GM19043 (cell line): ENCODE data around the gene APAF1.
A peak's percentile ranks its signal among the peaks of the same experiment; 100 is the strongest.

Experiments used
- ATAC-seq: cut with Tn5 transposase; IDR thresholded peaks from one replicate; pipeline ENCODE4 v1.9.1; 2021; ENCODE audit warnings: low read depth; ENCODE audit not compliant: unreplicated experiment

Gene APAF1

GRCh38 chr12:98656289-98657101, 11.4 kb downstream of the APAF1 start:
- ATAC-seq, result no peak

- no peak for ATAC-seq
These were observed 15.4 kb downstream of the APAF1 start for GRCh38 chr12:98660521-98660920.

- no peak for ATAC-seq
These were observed 24.7 kb downstream of the APAF1 start for GRCh38 chr12:98669751-98670150.

GRCh38 chr12:98671459-98671858, 26.4 kb downstream of the APAF1 start:
- no peak for ATAC-seq

- ATAC-seq, result no peak
These were observed 29.8 kb downstream of the APAF1 start for GRCh38 chr12:98674841-98675240.

- no peak for ATAC-seq
These were observed 33.3 kb downstream of the APAF1 start for GRCh38 chr12:98678236-98678945.

- no peak for ATAC-seq
These were observed 34.0 kb downstream of the APAF1 start for GRCh38 chr12:98678946-98679610.

- no peak for ATAC-seq
These were observed 34.5 kb downstream of the APAF1 start for GRCh38 chr12:98679611-98680005.

- no peak for ATAC-seq
These were observed 39.1 kb downstream of the APAF1 start for GRCh38 chr12:98684199-98684598.

- no peak for ATAC-seq
These were observed 41.5 kb downstream of the APAF1 start for GRCh38 chr12:98686603-98687002.

- ATAC-seq, result no peak
These were observed 46.3 kb downstream of the APAF1 start for GRCh38 chr12:98691351-98691750.

GRCh38 chr12:98696036-98696646, 51.1 kb downstream of the APAF1 start:
- ATAC-seq, result no peak

GRCh38 chr12:98697209-98697608, 52.1 kb downstream of the APAF1 start:
- ATAC-seq, result no peak

- ATAC-seq, result peak; percentile 85
These were observed 53.7 kb downstream of the APAF1 start for GRCh38 chr12:98698603-98699463.

- no peak for ATAC-seq
These were observed 54.5 kb downstream of the APAF1 start for GRCh38 chr12:98699586-98699985.

GRCh38 chr12:98701166-98701565, 56.1 kb downstream of the APAF1 start:
- no peak for ATAC-seq

GRCh38 chr12:98709022-98709421, 63.9 kb downstream of the APAF1 start:
- ATAC-seq, result no peak

GRCh38 chr12:98714426-98714825, 69.3 kb downstream of the APAF1 start:
- ATAC-seq, result no peak

GRCh38 chr12:98719515-98720504, 74.7 kb downstream of the APAF1 start:
- peak; percentile 66 for ATAC-seq
